ENCODE measurements around the gene KIFAP3. TPM values are rescaled to one million over a fixed set of nuclear protein-coding genes. Genes with fewer than 3 reads are reported as not detected.
"Not testable (repeated sequence)": the region's sequence is repeated elsewhere in the genome, so short reads cannot be mapped to it uniquely, and the experiment has no call there.

KIFAP3 gene
- total RNA-seq, 1 experiment from 2014 or later = 29.2 TPM

- H3K4me3 Mint-ChIP-seq (ENCODE audit: unreplicated experiment) = peak overlapping the region; percentile 15
- H3K9me3 Mint-ChIP-seq (ENCODE audit: unreplicated experiment) = no peaks in the 10 kb centered on the region
- peaks cover 5% of the 10 kb centered on the region for H3K36me3 Mint-ChIP-seq (ENCODE audit: insufficient read depth, unreplicated experiment)
- intact Hi-C loops (cut with micrococcal nuclease) = no loop called here
- peak overlapping the region; percentile 11 for H3K27ac Mint-ChIP-seq (ENCODE audit: low read depth, unreplicated experiment)
- BruUV-seq (replicated peaks) = no TSS peak
- CTCF ChIA-PET = no interaction called here
- TF ChIP-seq CTCF (IDR thresholded peaks at IDR 0.05; ENCODE audit: unreplicated experiment) = no peak
- H3K4me1 Mint-ChIP-seq (ENCODE audit: insufficient read depth, unreplicated experiment) = peaks cover 32% of the 10 kb centered on the region
- H3K27me3 Mint-ChIP-seq (ENCODE audit: insufficient read depth, unreplicated experiment) = no peaks in the 10 kb centered on the region
- POLR2A ChIA-PET = interaction anchor here (0.7 kb wide), 1 partner anchor 125 kb away, joined by 3 read pairs; no protein-coding TSS in a partner anchor
- DNase-seq (ENCODE audit: unreplicated experiment) = no peak
Measured at GRCh38 chr1:170068923-170069322, 5.6 kb downstream of the KIFAP3 start.

DNA sequence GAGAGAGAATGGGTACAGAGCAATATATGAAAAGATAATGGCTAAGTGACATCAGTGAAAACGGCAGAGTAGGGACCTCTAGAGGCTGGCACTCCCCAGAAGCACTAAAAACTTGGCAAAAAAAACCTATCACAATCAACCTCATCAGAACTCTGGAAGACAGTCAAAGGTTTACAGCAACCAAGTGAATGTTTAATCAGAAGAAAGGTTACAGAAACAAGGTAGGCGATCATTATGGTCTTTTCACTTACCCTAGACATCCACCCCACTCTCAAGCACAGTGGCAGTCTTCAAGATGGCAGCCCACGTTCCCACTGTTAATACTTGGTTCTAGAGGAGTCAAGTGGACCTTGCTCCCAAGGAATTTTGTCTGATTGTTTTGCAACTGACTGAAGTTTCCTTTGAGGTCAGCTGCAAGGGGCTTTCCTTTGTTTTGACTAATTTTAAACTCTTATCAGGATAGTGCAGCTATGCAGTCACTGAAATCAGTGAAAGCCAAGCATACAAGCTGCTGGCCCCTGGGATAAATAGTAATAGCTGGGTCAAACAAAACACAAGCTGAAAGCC lies 7.2 kb downstream of the KIFAP3 start:
- Mint-ChIP-seq H3K4me1 (ENCODE audit: insufficient read depth, unreplicated experiment) (peaks cover 34% of the 10 kb centered on the region), H3K27me3 (ENCODE audit: insufficient read depth, unreplicated experiment) (no peaks in the 10 kb centered on the region), H3K36me3 (ENCODE audit: insufficient read depth, unreplicated experiment) (peaks cover 5% of the 10 kb centered on the region), H3K27ac (ENCODE audit: low read depth, unreplicated experiment) (peak overlapping the region; percentile 11), H3K4me3 (ENCODE audit: unreplicated experiment) (no peak overlapping the region), H3K9me3 (ENCODE audit: unreplicated experiment) (no peaks in the 10 kb centered on the region)
- ChIA-PET POLR2A (interaction anchor here (0.5 to 0.6 kb wide), 2 partner anchors 52 to 582 kb away, joined by 3 read pairs; partner anchors contain the start of gene SLC19A2), CTCF (no interaction called here)
- no peak for DNase-seq (ENCODE audit: unreplicated experiment)
- intact Hi-C loops (cut with micrococcal nuclease) = no loop called here
- no TSS peak for BruUV-seq (replicated peaks)
- no peak for TF ChIP-seq CTCF (IDR thresholded peaks at IDR 0.05; ENCODE audit: unreplicated experiment)

DNA sequence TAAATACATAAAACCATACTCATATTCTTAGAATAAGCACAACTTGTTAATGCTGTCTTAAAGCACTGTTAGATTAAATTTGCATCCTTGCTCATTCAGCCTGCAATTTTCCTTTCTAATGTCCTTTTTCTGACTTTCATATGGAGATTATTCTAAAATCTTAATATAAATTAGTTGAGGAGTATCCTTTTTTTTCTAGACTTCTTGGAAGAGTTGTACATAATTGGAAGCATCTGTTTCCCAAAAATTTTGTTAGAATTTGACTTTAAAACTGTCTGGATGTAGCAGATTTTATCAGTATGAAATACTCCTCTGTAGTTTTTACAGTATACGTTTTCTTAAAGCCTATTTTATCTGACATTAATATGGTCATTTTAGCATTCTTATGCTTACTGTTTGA lies 9.7 kb downstream of the KIFAP3 start:
- intact Hi-C loops (cut with micrococcal nuclease) = no loop called here
- H3K27me3 Mint-ChIP-seq (ENCODE audit: insufficient read depth, unreplicated experiment) = no peaks in the 10 kb centered on the region
- no peak for DNase-seq (ENCODE audit: unreplicated experiment)
- CTCF ChIA-PET = no interaction called here
- no peak overlapping the region for H3K27ac Mint-ChIP-seq (ENCODE audit: low read depth, unreplicated experiment)
- no TSS peak for BruUV-seq (replicated peaks)
- no peaks in the 10 kb centered on the region for H3K36me3 Mint-ChIP-seq (ENCODE audit: insufficient read depth, unreplicated experiment)
- no peaks in the 10 kb centered on the region for H3K9me3 Mint-ChIP-seq (ENCODE audit: unreplicated experiment)
- peaks cover 24% of the 10 kb centered on the region for H3K4me1 Mint-ChIP-seq (ENCODE audit: insufficient read depth, unreplicated experiment)
- POLR2A ChIA-PET = interaction anchor here (0.6 to 2.9 kb wide), 2 partner anchors 9 to 97 kb away, joined by 3 to 25 read pairs; partner anchors contain the start of gene KIFAP3
- TF ChIP-seq CTCF (IDR thresholded peaks at IDR 0.05; ENCODE audit: unreplicated experiment) = no peak
- no peak overlapping the region for H3K4me3 Mint-ChIP-seq (ENCODE audit: unreplicated experiment)

- Mint-ChIP-seq H3K27me3 (ENCODE audit: insufficient read depth, unreplicated experiment) (no peaks in the 10 kb centered on the region), H3K4me3 (ENCODE audit: unreplicated experiment) (peak overlapping the region; percentile 28), H3K4me1 (ENCODE audit: insufficient read depth, unreplicated experiment) (peaks cover 14% of the 10 kb centered on the region), H3K36me3 (ENCODE audit: insufficient read depth, unreplicated experiment) (no peaks in the 10 kb centered on the region), H3K27ac (ENCODE audit: low read depth, unreplicated experiment) (peak overlapping the region; percentile 72), H3K9me3 (ENCODE audit: unreplicated experiment) (no peaks in the 10 kb centered on the region)
- intact Hi-C loops (cut with micrococcal nuclease) = no loop called here
- TF ChIP-seq CTCF (IDR thresholded peaks at IDR 0.05; ENCODE audit: unreplicated experiment) = no peak
- peak; percentile 65 for DNase-seq (ENCODE audit: unreplicated experiment)
- ChIA-PET CTCF (interaction anchor here (0.7 kb wide), 1 partner anchor 20 kb away, joined by 3 read pairs; no protein-coding TSS in a partner anchor), POLR2A (interaction anchor here (0.6 to 2.9 kb wide), 5 partner anchors 11 to 691 kb away, joined by 3 to 25 read pairs (median 3); partner anchors contain the start of gene KIFAP3)
- BruUV-seq (replicated peaks) = no TSS peak
Measured at GRCh38 chr1:170063109-170063826, 11.2 kb downstream of the KIFAP3 start.

DNA sequence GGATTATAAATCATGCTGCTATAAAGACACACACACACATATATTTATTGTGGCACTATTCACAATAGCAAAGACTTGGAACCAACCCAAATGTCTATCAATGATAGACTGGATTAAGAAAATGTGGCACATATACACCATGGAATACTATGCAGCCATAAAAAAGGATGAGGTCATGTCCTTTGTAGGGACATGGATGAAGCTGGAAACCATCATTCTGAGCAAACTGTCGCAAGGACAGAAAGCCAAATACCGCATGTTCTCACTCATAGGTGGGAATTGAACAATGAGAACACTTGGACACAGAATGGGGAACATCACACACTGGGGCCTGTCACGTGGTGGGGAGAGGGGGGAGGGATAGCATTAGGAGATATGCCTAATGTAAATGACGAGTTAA lies 12.8 kb downstream of the KIFAP3 start:
- H3K27me3 Mint-ChIP-seq (ENCODE audit: insufficient read depth, unreplicated experiment); H3K4me3 Mint-ChIP-seq (ENCODE audit: unreplicated experiment); intact Hi-C loops (cut with micrococcal nuclease); DNase-seq (ENCODE audit: unreplicated experiment); H3K9me3 Mint-ChIP-seq (ENCODE audit: unreplicated experiment); H3K27ac Mint-ChIP-seq (ENCODE audit: low read depth, unreplicated experiment); H3K36me3 Mint-ChIP-seq (ENCODE audit: insufficient read depth, unreplicated experiment); BruUV-seq (replicated peaks); POLR2A ChIA-PET: not testable (repeated sequence)
- peaks cover 13% of the 10 kb centered on the region for H3K4me1 Mint-ChIP-seq (ENCODE audit: insufficient read depth, unreplicated experiment)
- CTCF ChIA-PET = interaction anchor here (0.7 kb wide), 1 partner anchor 496 kb away, joined by 3 read pairs; no protein-coding TSS in a partner anchor

DNA sequence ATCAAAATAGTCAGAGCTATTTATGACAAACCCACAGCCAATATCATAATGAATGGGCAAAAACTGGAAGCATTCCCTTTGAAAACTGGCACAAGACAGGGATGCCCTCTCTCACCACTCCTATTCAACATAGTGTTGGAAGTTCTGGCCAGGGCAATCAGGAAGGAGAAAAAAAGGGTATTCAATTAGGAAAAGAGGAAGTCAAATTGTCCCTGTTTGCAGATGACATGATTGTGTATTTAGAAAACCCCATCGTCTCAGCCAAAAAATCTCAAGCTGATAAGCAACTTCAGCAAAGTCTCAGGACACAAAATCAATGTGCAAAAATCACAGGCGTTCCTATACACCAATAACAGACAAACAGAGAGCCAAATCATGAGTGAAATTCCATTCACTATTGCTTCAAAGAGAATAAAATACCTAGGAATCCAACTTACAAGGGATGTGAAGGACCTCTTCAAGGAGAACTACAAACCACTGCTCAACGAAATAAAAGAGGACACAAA lies 14.4 kb downstream of the KIFAP3 start:
- H3K27ac Mint-ChIP-seq (ENCODE audit: low read depth, unreplicated experiment); intact Hi-C loops (cut with micrococcal nuclease); H3K27me3 Mint-ChIP-seq (ENCODE audit: insufficient read depth, unreplicated experiment); H3K9me3 Mint-ChIP-seq (ENCODE audit: unreplicated experiment); DNase-seq (ENCODE audit: unreplicated experiment); H3K36me3 Mint-ChIP-seq (ENCODE audit: insufficient read depth, unreplicated experiment); BruUV-seq (replicated peaks); H3K4me3 Mint-ChIP-seq (ENCODE audit: unreplicated experiment): not testable (repeated sequence)
- ChIA-PET CTCF (interaction anchor here (0.9 kb wide), 1 partner anchor 11 kb away, joined by 3 read pairs; no protein-coding TSS in a partner anchor), POLR2A (interaction anchor here (0.6 kb wide), 1 partner anchor 632 kb away, joined by 4 read pairs; no protein-coding TSS in a partner anchor)
- peaks cover 18% of the 10 kb centered on the region for H3K4me1 Mint-ChIP-seq (ENCODE audit: insufficient read depth, unreplicated experiment)

All from MCF 10A (cell line).